Brain microvascular endothelial cell (primary cell): Measurements from ENCODE around the gene GNAO1.

Experiments used
- DNase-seq: peaks from one replicate; pipeline ENCODE4 v3.0.0-alpha.2; 2020
- H3K27ac ChIP-seq: fragments of 250-450 bp; sonication (Bioruptor Pico); 2 replicates; pipeline ENCODE4 v1.5.1; 2020; ENCODE audit warnings: mild to moderate bottlenecking, moderate library complexity
- H3K27me3 ChIP-seq: fragments of 250-450 bp; sonication (Bioruptor Pico); replicated peaks from 2 replicates; pipeline ENCODE4 v1.5.1; 2020; ENCODE audit warnings: mild to moderate bottlenecking
- H3K36me3 ChIP-seq: fragments of 250-450 bp; sonication (Bioruptor Pico); replicated peaks from 2 replicates; pipeline ENCODE4 v1.5.1; 2020; ENCODE audit warnings: mild to moderate bottlenecking
- H3K4me3 ChIP-seq: 2 replicates; pipeline ENCODE4 v1.5.1; 2011; ENCODE audit warnings: low read depth, mild to moderate bottlenecking, control low read depth, low read length, moderate library complexity
- CTCF ChIP-seq: IDR thresholded peaks from 2 replicates; pipeline ENCODE4 v1.5.1; 2011; ENCODE audit warnings: low read depth, mild to moderate bottlenecking, moderate library complexity, low read length, control low read depth, inconsistent platforms; ENCODE audit errors: missing control alignments
- in situ Hi-C: cut with HindIII; loops from 2 replicates; pipeline ENCODE4 v1.10.0; 2017; ENCODE audit warnings: low sequenced_read_pairs, low pct_ligation_motif_present

Gene GNAO1

GRCh38 chr16:56329887-56330286 is 138.6 kb downstream of the GNAO1 start:
- in situ Hi-C loops = no loop called here

GRCh38 chr16:56330476-56330875 is 139.2 kb downstream of the GNAO1 start:
- DNase-seq = no peak
- Histone ChIP-seq H3K27me3 (no peaks in the 10 kb centered on the region), H3K27ac (no peak overlapping the region), H3K4me3 (no peak overlapping the region), H3K36me3 (no peaks in the 10 kb centered on the region)
- TF ChIP-seq CTCF = no peak
- in situ Hi-C loops = no loop called here

More at GRCh38 chr16:56329887-56330286, 138.6 kb downstream of the GNAO1 start:
- no peak for DNase-seq
- Histone ChIP-seq H3K27me3 (no peaks in the 10 kb centered on the region), H3K4me3 (no peak overlapping the region), H3K27ac (no peak overlapping the region), H3K36me3 (no peaks in the 10 kb centered on the region)
- no peak for TF ChIP-seq CTCF

GRCh38 chr16:56331399-56331798 is 140.1 kb downstream of the GNAO1 start:
- no peak for TF ChIP-seq CTCF
- no peaks in the 10 kb centered on the region for H3K27me3 ChIP-seq
- H3K4me3 ChIP-seq = no peak overlapping the region
- H3K27ac ChIP-seq = no peak overlapping the region
- DNase-seq = no peak
- H3K36me3 ChIP-seq = no peaks in the 10 kb centered on the region
- in situ Hi-C loops = no loop called here

GRCh38 chr16:56331915-56332314 is 140.6 kb downstream of the GNAO1 start:
- TF ChIP-seq CTCF = no peak
- in situ Hi-C loops = no loop called here
- no peak for DNase-seq
- Histone ChIP-seq H3K27me3 (no peaks in the 10 kb centered on the region), H3K4me3 (no peak overlapping the region), H3K36me3 (no peaks in the 10 kb centered on the region), H3K27ac (no peak overlapping the region)

- Histone ChIP-seq H3K36me3 (no peaks in the 10 kb centered on the region), H3K4me3 (no peak overlapping the region), H3K27me3 (no peaks in the 10 kb centered on the region), H3K27ac (no peak overlapping the region)
- in situ Hi-C loops = no loop called here
- DNase-seq = peak; percentile 35
- TF ChIP-seq CTCF = peak; percentile 64
Measured at GRCh38 chr16:56332464-56333079, 141.3 kb downstream of the GNAO1 start.

- DNase-seq = no peak
- H3K27me3 ChIP-seq = no peaks in the 10 kb centered on the region
- no peak for TF ChIP-seq CTCF
- no peak overlapping the region for H3K27ac ChIP-seq
- no peak overlapping the region for H3K4me3 ChIP-seq
- H3K36me3 ChIP-seq = no peaks in the 10 kb centered on the region
- in situ Hi-C loops = no loop called here
Measured at GRCh38 chr16:56334761-56335160, 143.5 kb downstream of the GNAO1 start.
